Activated B cell treated with CpG ODN at 0.5 μM for 24 hours (primary cell): ENCODE data around the gene GPR148. TPM values are rescaled to one million over a fixed set of nuclear protein-coding genes. Genes with fewer than 3 reads are reported as not detected.
"Not testable (repeated sequence)": the region's sequence is repeated elsewhere in the genome, so short reads cannot be mapped to it uniquely, and the experiment has no call there.

Experiments used
- ATAC-seq: fragments of 200-7000 bp; cut with Tn5 transposase; one replicate; pipeline ENCODE4 v1.10.0; 2021; ENCODE audit warnings: low read depth, mild to moderate bottlenecking, moderate library complexity
- CTCF ChIA-PET: fragments of 350-600 bp; sonication (Branson Sonifier 250); formaldehyde crosslinking; loops from one replicate; lab custom pipeline; 2021; ENCODE audit warnings: antibody characterized with exemption; lab: Charles Lee
- POLR2A ChIA-PET: fragments of 350-600 bp; sonication (Branson Sonifier 250); formaldehyde crosslinking; loops from one replicate; lab custom pipeline; 2021; ENCODE audit warnings: antibody characterized with exemption; lab: Charles Lee
- DNase-seq: peaks from one replicate; pipeline ENCODE4 v3.0.0; 2022
- H3K27ac Mint-ChIP-seq: one replicate; pipeline ENCODE4 v1.8.0; 2020; ENCODE audit warnings: mixed read lengths
- H3K27me3 Mint-ChIP-seq: one replicate; pipeline ENCODE4 v1.8.0; 2021; ENCODE audit warnings: mixed read lengths
- H3K36me3 Mint-ChIP-seq: one replicate; pipeline ENCODE4 v1.8.0; 2021; ENCODE audit warnings: low read depth, mixed read lengths
- H3K4me1 Mint-ChIP-seq: one replicate; pipeline ENCODE4 v1.8.0; 2021; ENCODE audit warnings: mixed read lengths
- H3K4me3 Mint-ChIP-seq: one replicate; pipeline ENCODE4 v1.8.0; 2020; ENCODE audit warnings: mild to moderate bottlenecking, mixed read lengths
- H3K9me3 Mint-ChIP-seq: one replicate; pipeline ENCODE4 v1.8.0; 2020; ENCODE audit warnings: mixed read lengths
- intact Hi-C: fragments of 100-400 bp; cut with micrococcal nuclease; formaldehyde crosslinking; loops from one replicate; pipeline ENCODE4 v1.15.1; 2024
- total RNA-seq: library from RNA; stranded (reverse); gene quantifications from 2 replicates; pipeline ENCODE4 v1.2.3, GENCODE V29; 2022
- TF ChIP-seq, protein P1 (sequence below): fragments of 200-600 bp; IDR thresholded peaks from one replicate; pipeline ENCODE4 v1.8.0; 2022; ENCODE audit warnings: antibody characterized with exemption, mild to moderate bottlenecking

The GPR148 gene
- total RNA-seq, 1 donor from 2014 or later, result not detected

- H3K4me3 Mint-ChIP-seq, result no peak overlapping the region
- ATAC-seq, result no peak
- intact Hi-C loops, result loop anchor here (10.0 kb wide), 1 partner anchor 385 kb away; the partner anchor contains the start of gene IMP4
- TF ChIP-seq, protein P1, sequence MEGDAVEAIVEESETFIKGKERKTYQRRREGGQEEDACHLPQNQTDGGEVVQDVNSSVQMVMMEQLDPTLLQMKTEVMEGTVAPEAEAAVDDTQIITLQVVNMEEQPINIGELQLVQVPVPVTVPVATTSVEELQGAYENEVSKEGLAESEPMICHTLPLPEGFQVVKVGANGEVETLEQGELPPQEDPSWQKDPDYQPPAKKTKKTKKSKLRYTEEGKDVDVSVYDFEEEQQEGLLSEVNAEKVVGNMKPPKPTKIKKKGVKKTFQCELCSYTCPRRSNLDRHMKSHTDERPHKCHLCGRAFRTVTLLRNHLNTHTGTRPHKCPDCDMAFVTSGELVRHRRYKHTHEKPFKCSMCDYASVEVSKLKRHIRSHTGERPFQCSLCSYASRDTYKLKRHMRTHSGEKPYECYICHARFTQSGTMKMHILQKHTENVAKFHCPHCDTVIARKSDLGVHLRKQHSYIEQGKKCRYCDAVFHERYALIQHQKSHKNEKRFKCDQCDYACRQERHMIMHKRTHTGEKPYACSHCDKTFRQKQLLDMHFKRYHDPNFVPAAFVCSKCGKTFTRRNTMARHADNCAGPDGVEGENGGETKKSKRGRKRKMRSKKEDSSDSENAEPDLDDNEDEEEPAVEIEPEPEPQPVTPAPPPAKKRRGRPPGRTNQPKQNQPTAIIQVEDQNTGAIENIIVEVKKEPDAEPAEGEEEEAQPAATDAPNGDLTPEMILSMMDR, result no peak
- no peaks in the 10 kb centered on the region for H3K27me3 Mint-ChIP-seq
- CTCF ChIA-PET, result no interaction called here
- peaks cover 3% of the 10 kb centered on the region for H3K9me3 Mint-ChIP-seq
- no peaks in the 10 kb centered on the region for H3K36me3 Mint-ChIP-seq
- POLR2A ChIA-PET, result no interaction called here
- H3K27ac Mint-ChIP-seq, result no peak overlapping the region
- peaks cover 15% of the 10 kb centered on the region for H3K4me1 Mint-ChIP-seq
- no peak for DNase-seq
These were observed 741 bp downstream of the GPR148 start for GRCh38 chr2:130729322-130730299.

DNA sequence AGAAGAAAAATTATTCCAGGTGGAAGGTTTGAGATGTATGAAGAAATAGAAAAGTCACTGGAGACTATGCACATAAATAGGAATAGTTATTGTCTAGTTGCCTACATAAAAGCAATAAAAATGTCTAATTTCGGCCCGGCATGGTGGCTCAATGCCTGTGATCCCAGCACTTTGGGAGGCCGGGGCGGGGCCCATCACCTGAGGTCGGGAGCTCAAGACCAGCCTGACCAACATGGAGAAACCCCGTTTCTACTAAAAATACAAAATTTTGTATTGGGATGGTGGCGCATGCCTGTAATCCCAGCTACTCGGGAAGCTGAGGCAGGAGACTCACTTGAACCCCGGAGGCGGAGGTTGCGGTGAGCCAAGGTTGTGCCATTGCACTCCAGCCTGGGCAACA, 3.4 kb downstream of the GPR148 start:
- H3K4me1 Mint-ChIP-seq, H3K27ac Mint-ChIP-seq, intact Hi-C loops, H3K36me3 Mint-ChIP-seq, H3K4me3 Mint-ChIP-seq, CTCF ChIA-PET, ATAC-seq, DNase-seq, H3K27me3 Mint-ChIP-seq, H3K9me3 Mint-ChIP-seq, POLR2A ChIA-PET: not testable (repeated sequence)

GRCh38 chr2:130735200-130735599, 6.3 kb downstream of the GPR148 start:
- ChIA-PET POLR2A (no interaction called here), CTCF (no interaction called here)
- Mint-ChIP-seq H3K9me3 (peaks cover 5% of the 10 kb centered on the region), H3K4me1 (no peaks in the 10 kb centered on the region), H3K27me3 (peaks cover 7% of the 10 kb centered on the region), H3K36me3 (no peaks in the 10 kb centered on the region), H3K4me3 (no peak overlapping the region), H3K27ac (no peak overlapping the region)
- ATAC-seq (no peak), DNase-seq (no peak)
- intact Hi-C loops, result no loop called here
- TF ChIP-seq, protein P1, result no peak

DNA sequence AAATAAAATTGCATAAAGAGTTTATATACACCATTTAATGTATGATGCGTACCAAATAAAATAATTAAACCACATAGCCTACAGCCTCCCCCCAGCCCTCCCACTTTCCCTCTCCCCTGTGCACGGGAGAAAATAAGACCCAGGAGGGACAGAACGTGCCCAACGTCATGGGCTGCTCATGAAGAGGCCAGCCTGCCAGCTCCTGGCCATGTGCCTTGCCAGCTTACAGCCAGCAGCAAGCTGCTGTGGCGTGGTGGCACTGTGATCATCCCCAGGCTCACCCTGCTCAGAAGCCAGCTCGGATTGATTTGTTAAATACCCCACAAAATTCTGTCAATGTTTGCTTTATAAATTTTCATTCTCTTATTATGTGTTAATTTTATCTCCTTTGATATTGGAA, 7.6 kb downstream of the GPR148 start:
- DNase-seq, result no peak
- peaks cover 10% of the 10 kb centered on the region for H3K27me3 Mint-ChIP-seq
- intact Hi-C loops, result no loop called here
- TF ChIP-seq, protein P1, result no peak
- no peak overlapping the region for H3K27ac Mint-ChIP-seq
- ChIA-PET CTCF (no interaction called here), POLR2A (no interaction called here)
- no peak overlapping the region for H3K4me3 Mint-ChIP-seq
- no peaks in the 10 kb centered on the region for H3K4me1 Mint-ChIP-seq
- no peaks in the 10 kb centered on the region for H3K36me3 Mint-ChIP-seq
- peaks cover 5% of the 10 kb centered on the region for H3K9me3 Mint-ChIP-seq
- ATAC-seq, result no peak

DNA sequence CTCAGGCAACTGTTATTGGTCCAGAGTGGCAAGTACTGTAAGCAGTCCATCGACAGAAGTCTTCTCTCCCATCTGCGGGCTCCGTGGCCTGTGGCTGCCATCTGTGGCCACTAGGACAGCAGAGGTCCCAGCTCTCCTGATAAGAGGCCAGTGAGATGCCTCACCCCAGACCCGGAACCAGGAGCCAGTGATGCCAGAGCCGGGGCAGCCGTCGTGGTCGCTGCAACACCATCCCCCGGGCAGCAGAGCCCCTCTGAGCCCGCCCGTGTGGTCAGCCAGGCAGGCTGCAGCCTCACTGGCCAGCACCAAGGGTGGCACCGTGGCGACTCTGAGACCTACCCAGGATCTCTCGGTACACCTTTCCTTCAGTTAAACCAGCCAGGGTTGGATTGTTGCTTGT, 8.7 kb downstream of the GPR148 start:
- Mint-ChIP-seq H3K36me3 (no peaks in the 10 kb centered on the region), H3K4me1 (no peaks in the 10 kb centered on the region), H3K27me3 (peaks cover 10% of the 10 kb centered on the region), H3K9me3 (peaks cover 5% of the 10 kb centered on the region), H3K4me3 (no peak overlapping the region), H3K27ac (no peak overlapping the region)
- ATAC-seq, result no peak
- intact Hi-C loops, result no loop called here
- TF ChIP-seq, protein P1, result no peak
- ChIA-PET CTCF (no interaction called here), POLR2A (no interaction called here)
- no peak for DNase-seq
